Erythroblast (primary cell): Measurements from ENCODE around the gene EBNA1BP2.

Source experiments
- GATA1 ChIP-seq: IDR thresholded peaks from 2 replicates; pipeline ENCODE4 v1.6.1; 2011; ENCODE audit warnings: low read depth, mild to moderate bottlenecking, control low read depth, low read length, moderate library complexity
- POLR2A ChIP-seq: IDR thresholded peaks from 2 replicates; pipeline ENCODE4 v1.6.1; 2011; ENCODE audit warnings: mild to moderate bottlenecking, low read length

DNA sequence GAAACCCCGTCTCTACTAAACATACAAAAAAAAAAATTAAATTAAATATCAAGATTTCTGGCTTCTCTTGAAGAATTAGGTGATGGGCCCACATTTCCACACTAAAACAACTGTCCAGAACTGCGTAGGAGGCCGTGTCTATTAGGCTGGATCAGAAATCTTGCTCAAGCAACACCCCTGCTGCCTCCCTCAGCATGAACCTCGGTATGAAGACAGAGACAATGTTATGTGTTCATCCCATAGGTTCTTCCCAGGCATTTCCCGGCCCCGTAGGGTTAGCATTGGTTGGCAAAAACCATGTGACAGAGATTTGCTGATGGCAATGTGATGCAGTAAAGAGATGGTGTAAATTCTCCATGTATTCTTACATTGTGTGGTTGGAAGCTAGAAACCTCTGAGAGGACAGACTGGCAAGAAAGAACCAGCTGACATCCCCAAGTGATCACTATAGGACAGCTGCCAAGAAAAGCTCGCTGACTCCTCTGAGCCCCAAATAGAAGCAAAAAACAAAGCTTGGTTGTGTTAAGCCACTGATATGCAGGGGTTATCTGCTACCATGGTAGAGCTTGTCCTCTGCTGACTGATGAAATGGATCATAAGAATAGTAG lies 34.5 kb downstream of the EBNA1BP2 start:
- TF ChIP-seq POLR2A (no peak), GATA1 (no peak)
